HG03521 (cell line): ENCODE measurements around the gene MLPH.

Experiments used
- ATAC-seq: cut with Tn5 transposase; IDR thresholded peaks from one replicate; pipeline ENCODE4 v1.9.1; 2021; ENCODE audit warnings: mild to moderate bottlenecking, moderate library complexity; ENCODE audit not compliant: unreplicated experiment

Gene MLPH

DNA sequence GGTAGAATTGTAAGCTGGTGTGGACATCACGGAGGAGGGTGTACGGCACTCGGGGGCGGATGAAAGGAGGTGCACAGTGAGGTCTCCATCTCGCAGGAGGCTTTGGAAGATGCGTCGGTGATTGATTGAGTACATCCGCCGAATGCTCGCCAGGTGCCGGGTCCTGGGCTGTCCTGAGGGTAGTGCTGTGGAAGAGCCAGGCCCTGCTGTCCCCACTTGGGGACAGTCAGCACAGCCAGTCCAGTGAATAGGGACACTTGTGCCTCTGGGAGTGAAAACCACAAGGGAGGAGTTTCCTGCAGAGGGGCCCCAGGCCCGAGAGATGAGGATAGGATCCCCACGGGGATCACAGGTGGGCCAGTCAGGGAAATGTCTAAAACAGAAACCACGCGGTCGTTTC is 28.1 kb downstream of the MLPH start:
- no peak for ATAC-seq

GRCh38 chr2:237515621-237516275 is 28.7 kb downstream of the MLPH start:
- no peak for ATAC-seq

DNA sequence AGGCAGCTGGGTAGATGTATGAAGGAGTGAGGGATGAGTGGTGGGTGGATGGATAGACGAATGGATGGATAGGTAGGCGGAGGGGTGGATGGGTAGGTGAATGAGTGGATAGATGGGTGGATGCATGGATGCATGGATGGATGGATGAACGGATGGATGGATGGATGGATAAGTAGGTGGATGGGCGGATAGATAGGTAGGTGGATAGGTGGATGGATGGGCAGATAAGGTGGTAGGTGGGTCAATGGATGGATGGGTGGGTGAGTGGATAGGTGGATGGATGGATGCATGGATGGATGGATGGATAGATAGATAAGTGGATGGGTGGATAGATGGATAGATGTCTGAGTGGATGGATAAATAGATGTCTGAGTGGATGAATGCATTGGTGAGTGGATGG is 30.1 kb downstream of the MLPH start:
- ATAC-seq: no peak

- ATAC-seq: no peak
These were observed 30.9 kb downstream of the MLPH start for GRCh38 chr2:237517990-237518389.

DNA sequence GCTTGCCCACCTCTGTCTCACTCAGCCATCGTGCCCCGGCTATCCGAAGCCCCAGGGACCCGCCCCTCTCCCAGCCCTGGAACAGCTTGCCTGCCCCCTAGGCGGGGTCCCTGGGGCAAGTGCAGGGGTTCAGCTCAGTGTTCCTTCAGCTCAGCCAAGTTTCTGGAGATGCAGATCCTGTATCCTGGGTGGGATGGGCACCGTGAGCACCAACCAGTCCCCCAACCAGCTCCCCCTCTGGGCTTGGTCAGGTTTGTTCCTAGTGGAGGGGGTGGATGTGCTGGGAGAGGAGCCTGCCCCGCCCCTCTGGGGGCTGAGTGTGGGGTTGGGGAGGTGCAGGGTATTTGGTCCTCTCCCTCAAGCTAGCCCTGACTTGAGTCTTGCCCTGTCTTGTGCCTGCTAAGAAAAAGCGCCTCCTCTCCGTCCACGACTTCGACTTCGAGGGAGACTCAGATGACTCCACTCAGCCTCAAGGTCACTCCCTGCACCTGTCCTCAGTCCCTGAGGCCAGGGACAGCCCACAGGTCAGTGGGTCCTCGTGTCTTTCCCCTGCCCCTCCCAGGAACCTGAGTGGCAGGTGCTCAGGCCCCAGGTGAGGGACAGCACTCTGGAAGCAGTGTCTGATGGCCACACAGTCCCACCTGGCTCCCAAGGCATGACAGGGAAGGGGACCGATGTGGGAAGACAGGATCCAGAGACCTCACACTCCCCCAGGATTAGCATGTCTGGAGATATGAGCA is 32.6 kb downstream of the MLPH start:
- ATAC-seq: no peak

DNA sequence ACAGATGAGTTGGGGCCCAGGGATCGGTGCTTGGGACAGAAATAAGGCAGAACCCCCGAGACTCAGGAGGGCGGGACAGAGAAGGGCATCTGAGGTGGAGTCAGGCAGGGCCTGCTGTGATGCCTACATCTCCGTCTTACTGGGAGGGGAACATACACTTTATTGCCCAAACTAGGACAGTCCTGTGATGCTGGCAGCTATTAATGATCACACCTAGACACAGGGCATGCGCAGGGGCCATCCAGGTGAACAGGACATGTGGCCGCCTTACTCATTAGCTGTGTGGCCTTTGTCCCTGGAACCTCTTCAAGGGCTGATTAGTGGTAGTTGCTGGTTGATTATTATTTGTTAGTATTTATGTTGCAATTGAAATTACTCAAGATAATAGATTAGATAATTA is 33.2 kb downstream of the MLPH start:
- ATAC-seq: no peak

- ATAC-seq: no peak
These were observed 37.6 kb downstream of the MLPH start for GRCh38 chr2:237524631-237525030.

GRCh38 chr2:237525559-237526157 is 38.6 kb downstream of the MLPH start:
- no peak for ATAC-seq

DNA sequence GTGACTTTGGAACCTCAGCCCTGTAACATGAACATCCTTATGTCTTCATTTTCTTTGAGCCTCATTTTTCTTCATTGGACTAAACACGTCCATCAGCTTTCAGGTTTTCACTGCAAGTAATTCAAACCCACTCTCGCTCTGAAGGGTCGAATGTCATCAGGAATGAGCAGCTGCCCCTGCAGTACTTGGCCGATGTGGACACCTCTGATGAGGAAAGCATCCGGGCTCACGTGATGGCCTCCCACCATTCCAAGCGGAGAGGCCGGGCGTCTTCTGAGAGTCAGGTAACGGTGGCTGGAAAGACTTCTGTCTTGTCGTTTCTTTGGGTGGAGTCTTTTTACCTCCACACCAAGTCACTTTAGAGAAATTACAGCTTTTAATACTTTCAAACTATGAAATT is 40.2 kb downstream of the MLPH start:
- no peak for ATAC-seq

GRCh38 chr2:237527766-237528165 is 40.7 kb downstream of the MLPH start:
- ATAC-seq: no peak

DNA sequence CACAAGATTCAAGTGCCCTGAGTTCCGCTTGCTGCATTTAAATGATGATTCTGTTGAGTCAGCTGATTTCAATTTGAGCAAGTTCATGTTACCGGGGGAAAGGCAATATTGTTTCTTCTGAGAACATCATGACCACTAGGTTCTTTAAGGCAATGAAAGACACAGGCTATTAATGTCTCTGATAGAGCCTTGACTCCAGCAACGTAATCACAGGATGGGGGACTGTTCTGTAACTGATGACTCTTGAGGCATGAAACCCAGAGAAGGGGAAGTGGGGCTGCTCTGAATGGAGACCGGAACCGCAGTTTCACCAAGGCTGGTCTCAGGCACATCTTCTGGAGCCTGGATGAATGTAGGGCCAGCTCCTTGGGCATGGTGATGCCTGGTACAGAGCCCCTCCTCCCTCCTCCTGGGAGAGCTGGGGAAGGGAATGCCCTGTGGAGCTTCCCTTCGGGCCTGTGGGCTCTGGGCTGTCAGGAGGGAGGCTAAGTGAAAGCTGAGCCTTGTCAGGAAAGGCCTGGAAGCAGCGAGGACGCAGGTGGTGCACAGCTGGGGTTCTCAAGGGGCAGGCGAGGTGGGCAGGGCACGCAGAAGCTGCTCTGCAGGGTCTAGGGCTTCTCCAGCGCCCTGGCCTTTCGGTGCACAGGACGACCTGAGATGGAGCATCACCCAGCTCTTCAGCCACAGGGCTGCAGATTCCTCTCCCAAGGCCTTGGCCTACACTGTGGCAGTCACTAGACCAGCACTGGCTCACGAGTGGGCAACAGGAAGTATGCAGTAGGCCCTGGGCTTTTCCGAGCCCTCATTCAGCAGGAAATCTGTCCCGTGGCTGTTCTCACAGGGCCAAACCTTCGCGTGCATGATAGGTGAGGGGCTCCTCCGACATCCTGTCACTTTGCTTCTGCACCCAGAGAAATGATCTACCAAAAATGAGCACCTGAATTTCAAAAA is 42.7 kb downstream of the MLPH start:
- peak; percentile 66 for ATAC-seq

- no peak for ATAC-seq
These were observed 43.7 kb downstream of the MLPH start for GRCh38 chr2:237530472-237531433.

- no peak for ATAC-seq
These were observed 45.1 kb downstream of the MLPH start for GRCh38 chr2:237532160-237532559.

DNA sequence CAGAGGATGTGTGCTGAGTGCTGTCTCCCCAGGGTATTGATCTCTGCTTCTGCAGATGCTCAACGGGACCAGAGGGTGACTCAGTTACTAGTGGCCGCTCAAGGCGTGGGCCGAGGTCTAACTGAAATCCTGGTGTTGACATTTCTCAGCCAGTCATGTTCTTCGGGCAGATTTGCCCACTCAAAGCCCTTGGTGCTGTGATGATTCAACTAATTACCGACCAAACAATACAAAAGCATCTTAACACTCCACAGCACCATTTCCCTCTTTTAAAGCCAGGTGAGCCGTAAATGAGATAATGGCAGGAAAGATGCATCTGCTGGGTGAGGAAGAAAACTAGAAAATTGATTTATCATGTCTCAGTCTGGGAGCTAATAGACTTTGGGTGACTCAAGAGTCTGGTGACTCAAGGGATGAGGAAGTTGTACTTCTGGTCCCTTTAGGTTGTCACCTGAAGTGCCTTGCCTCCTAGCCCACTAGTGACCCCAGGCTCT is 46.7 kb downstream of the MLPH start:
- ATAC-seq: no peak

DNA sequence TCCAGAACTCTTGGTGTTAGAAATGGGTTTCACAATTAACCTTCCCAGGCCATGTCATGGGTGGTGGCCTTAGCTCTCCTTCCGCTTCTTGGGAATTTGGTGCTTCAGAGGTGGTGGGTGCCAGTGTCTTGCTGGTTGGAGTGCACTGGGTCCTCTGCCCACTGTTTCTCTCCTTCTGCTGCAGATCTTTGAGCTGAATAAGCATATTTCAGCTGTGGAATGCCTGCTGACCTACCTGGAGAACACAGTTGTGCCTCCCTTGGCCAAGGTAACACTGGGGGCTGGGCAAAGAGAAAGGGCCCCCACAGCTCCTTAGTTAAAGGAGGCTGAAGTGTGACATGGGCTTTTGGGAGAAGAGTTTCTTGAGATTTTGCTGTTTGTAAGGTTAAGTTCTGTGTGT is 47.3 kb downstream of the MLPH start:
- ATAC-seq: no peak

DNA sequence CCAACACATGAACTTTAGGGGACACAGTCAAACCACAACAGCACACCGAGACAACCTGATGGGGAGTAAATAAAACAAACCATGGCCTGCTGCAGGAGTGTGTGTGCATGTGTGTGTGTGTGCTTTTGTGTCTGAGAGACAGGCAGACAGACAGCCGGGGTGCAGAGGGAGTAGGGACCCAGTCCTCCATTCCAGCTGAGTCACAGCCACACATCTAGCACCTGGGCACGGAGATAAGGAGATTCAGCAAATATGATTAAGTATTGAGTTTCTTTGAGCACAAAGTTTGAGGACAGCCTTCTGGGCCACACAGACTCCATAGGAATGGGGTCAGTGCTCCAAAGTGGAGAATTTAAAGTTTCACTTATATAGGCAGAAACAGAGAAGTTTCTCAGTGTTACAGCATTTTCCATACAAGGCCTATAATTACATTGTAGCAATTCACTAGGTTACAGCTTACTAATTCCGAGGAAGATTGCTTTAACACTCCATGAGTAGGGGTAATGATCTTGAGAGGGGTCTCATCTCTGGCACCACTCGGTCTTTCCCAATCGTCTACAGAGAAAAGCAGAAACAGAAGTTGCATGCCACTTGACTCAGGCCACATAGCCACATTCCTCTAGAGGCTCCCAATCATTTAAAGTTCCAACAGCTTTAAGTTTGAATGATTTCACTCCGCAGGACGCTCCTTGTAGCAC is 48.5 kb downstream of the MLPH start:
- ATAC-seq: no peak

DNA sequence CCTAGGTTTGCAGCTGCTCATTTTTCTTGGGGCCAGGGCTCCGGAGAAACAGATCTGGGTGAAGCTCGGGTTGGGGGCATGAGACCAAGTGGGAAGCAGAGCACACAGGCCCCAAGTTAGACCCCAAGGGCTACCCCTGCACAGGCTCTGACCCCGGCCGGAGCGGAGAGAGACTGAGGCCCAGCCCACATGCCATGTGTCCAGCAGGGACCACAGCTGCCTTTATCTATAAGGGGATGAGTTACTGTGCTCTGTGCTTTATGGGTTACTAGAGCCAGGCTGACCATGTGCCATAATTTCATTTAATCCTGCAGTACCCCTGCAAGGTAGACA is 49.0 kb downstream of the MLPH start:
- ATAC-seq: no peak

DNA sequence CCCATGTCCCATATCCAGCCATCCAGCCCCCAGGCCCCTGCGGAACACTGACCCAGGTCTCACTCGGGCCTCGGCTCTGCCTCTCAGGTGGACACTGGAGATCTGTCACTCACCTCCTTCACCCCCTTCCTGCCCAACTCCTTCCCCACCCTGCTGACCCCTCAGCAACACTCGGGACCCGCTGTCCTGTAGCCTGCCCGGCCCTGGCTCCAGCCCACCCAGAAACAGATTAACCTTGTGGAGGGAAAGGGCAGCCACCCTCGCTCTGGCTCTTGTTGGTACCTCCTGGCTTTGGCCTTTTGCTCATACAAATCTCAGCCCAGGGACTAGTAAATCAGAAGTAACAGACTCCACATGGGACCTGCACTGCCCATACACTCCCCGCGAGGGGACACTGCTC is 49.6 kb downstream of the MLPH start:
- ATAC-seq: no peak

DNA sequence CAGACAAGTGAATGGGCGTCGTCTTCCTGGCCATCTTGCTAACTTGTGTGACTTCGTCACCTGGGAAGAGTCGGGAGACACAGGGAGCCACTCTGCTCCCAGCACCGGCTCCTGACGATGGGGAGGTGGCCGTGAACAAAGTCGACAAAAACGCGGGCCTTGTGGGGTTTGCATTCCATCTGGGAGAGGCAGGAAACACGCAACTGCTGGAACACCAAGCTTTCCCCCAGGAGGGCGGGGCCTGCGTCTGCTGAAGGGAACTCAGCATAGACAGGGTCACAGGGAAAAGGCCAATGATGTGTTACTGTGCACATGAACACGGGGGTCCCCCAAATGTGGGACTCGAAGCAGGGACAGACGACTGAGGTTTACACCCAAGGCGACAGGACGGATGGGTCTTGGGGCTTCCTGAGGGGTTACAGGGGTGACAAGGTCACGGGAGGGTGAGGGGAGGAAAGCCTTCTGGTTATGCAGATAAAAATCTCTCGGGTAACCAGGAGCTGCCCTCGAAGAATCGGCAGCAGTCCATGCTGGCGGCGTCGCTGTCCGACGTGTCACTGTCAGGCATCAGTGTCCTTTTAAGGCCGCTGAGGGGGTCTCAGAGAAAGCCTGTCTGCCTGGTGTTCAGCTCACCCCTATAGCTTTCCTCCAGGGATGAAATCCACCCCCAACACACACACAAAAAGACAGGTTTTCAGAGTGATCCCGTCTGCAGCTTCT is 51.1 kb downstream of the MLPH start:
- no peak for ATAC-seq
